HEK293 (cell line): ENCODE results near the gene KIAA0232.

Experiments
- CTCF ChIA-PET: fragments of 350-600 bp; formaldehyde crosslinking; extraction: SDS; loops from one replicate; lab custom pipeline; 2021; ENCODE audit warnings: antibody characterized with exemption; lab: Yijun Ruan, JAX
- POLR2A ChIA-PET: fragments of 300-600 bp; formaldehyde crosslinking; extraction: SDS; loops from one replicate; lab custom pipeline; 2020; ENCODE audit warnings: antibody characterized with exemption, inconsistent platforms; lab: Yijun Ruan, JAX
- H3K27ac ChIP-seq: fragments of 200-500 bp; sonication (Bioruptor generic); 2 replicates; pipeline ENCODE4 v1.5.1; 2014; ENCODE audit warnings: low read depth, low read length, control low read depth, inconsistent platforms; ENCODE audit errors: extremely low read depth
- H3K36me3 ChIP-seq, 2 experiments: fragments of 200-500 bp in 1 of 2; sonication (Bioruptor generic) in 1 of 2; 1 replicate in 1 of 2; 2 replicates in 1 of 2; pipeline ENCODE4 v1.5.1; 2014 to 2017; ENCODE audit warnings: inconsistent platforms in 2 of 2, low read length in 2 of 2; ENCODE audit not compliant: control insufficient read depth in 2 of 2, insufficient read depth in 1 of 2
- H3K4me1 ChIP-seq: fragments of 200-500 bp; sonication (Bioruptor generic); 2 replicates; pipeline ENCODE4 v1.5.1; 2014; ENCODE audit warnings: mild to moderate bottlenecking, low read length, inconsistent platforms; ENCODE audit not compliant: control insufficient read depth, insufficient read depth
- H3K4me3 ChIP-seq: 2 replicates; pipeline ENCODE4 v1.5.1; 2011; ENCODE audit warnings: low read depth, mild to moderate bottlenecking, control low read depth, low read length, moderate library complexity
- H3K9me3 ChIP-seq: fragments of 200-500 bp; sonication (Bioruptor generic); 2 replicates; pipeline ENCODE4 v1.5.1; 2014; ENCODE audit warnings: low read depth, low read length, inconsistent platforms; ENCODE audit not compliant: control insufficient read depth, insufficient read depth
- FEZF1 ChIP-seq: fragments of 450-650 bp; formaldehyde crosslinking; IDR thresholded peaks from 2 replicates; pipeline ENCODE4 v1.5.1; 2016; ENCODE audit warnings: missing biosample characterization, missing genetic modification characterization
- HOXA7 ChIP-seq: sonication (generic); formaldehyde crosslinking; IDR thresholded peaks from 2 replicates; pipeline ENCODE4 v1.8.1; 2022; ENCODE audit warnings: missing genetic modification reagents, borderline replicate concordance
- KLF1 ChIP-seq: fragments of 450-650 bp; formaldehyde crosslinking; IDR thresholded peaks from 2 replicates; pipeline ENCODE4 v1.5.1; 2016; ENCODE audit warnings: missing biosample characterization, missing genetic modification characterization
- OSR2 ChIP-seq: fragments of 450-650 bp; formaldehyde crosslinking; IDR thresholded peaks from 2 replicates; pipeline ENCODE4 v1.5.1; 2016; ENCODE audit warnings: missing biosample characterization, missing genetic modification characterization
- YY2 ChIP-seq: fragments of 450-650 bp; formaldehyde crosslinking; IDR thresholded peaks from 2 replicates; pipeline ENCODE4 v1.5.1; 2016; ENCODE audit warnings: missing biosample characterization, missing genetic modification characterization
- ZBTB1 ChIP-seq: fragments of 450-650 bp; formaldehyde crosslinking; IDR thresholded peaks from 2 replicates; pipeline ENCODE4 v1.5.1; 2016; ENCODE audit warnings: missing biosample characterization, missing genetic modification characterization
- ZBTB48 ChIP-seq: fragments of 450-650 bp; formaldehyde crosslinking; IDR thresholded peaks from 2 replicates; pipeline ENCODE4 v1.5.1; 2016; ENCODE audit warnings: missing biosample characterization, missing genetic modification characterization
- ZBTB7A ChIP-seq: fragments of 450-650 bp; formaldehyde crosslinking; IDR thresholded peaks from 2 replicates; pipeline ENCODE4 v1.5.1; 2016; ENCODE audit warnings: low read depth, missing biosample characterization, missing genetic modification characterization
- ZNF132 ChIP-seq: fragments of 450-650 bp; formaldehyde crosslinking; IDR thresholded peaks from 2 replicates; pipeline ENCODE4 v1.5.1; 2017; ENCODE audit warnings: missing biosample characterization, missing genetic modification characterization, borderline replicate concordance
- ZNF169 ChIP-seq: fragments of 450-650 bp; formaldehyde crosslinking; IDR thresholded peaks from 2 replicates; pipeline ENCODE4 v1.5.1; 2016; ENCODE audit warnings: missing biosample characterization, missing genetic modification characterization
- ZNF175 ChIP-seq: fragments of 450-650 bp; formaldehyde crosslinking; IDR thresholded peaks from 2 replicates; pipeline ENCODE4 v1.5.1; 2016; ENCODE audit warnings: missing biosample characterization, missing genetic modification characterization
- ZNF19 ChIP-seq: fragments of 450-650 bp; formaldehyde crosslinking; IDR thresholded peaks from 2 replicates; pipeline ENCODE4; 2016; ENCODE audit warnings: missing biosample characterization, missing genetic modification characterization, low read depth
- ZNF416 ChIP-seq: fragments of 450-650 bp; formaldehyde crosslinking; IDR thresholded peaks from 2 replicates; pipeline ENCODE4 v1.5.1; 2016; ENCODE audit warnings: missing biosample characterization, missing genetic modification characterization
- ZNF426 ChIP-seq: fragments of 450-650 bp; formaldehyde crosslinking; IDR thresholded peaks from 2 replicates; pipeline ENCODE4 v1.5.1; 2017; ENCODE audit warnings: missing biosample characterization, missing genetic modification characterization, mild to moderate bottlenecking, inconsistent platforms, moderate library complexity
- ZNF433 ChIP-seq: fragments of 450-650 bp; formaldehyde crosslinking; IDR thresholded peaks from 2 replicates; pipeline ENCODE4 v1.5.1; 2016; ENCODE audit warnings: missing biosample characterization, missing genetic modification characterization, low read depth
- ZNF529 ChIP-seq: fragments of 450-650 bp; formaldehyde crosslinking; IDR thresholded peaks from 2 replicates; pipeline ENCODE4 v1.5.1; 2017; ENCODE audit warnings: missing genetic modification characterization, missing biosample characterization; ENCODE audit not compliant: insufficient replicate concordance
- ZNF600 ChIP-seq: fragments of 450-650 bp; formaldehyde crosslinking; IDR thresholded peaks from 2 replicates; pipeline ENCODE4 v1.5.1; 2016; ENCODE audit warnings: missing biosample characterization, missing genetic modification characterization
- ZNF747 ChIP-seq: fragments of 450-650 bp; formaldehyde crosslinking; IDR thresholded peaks from 2 replicates; pipeline ENCODE4 v1.5.1; 2016; ENCODE audit warnings: missing biosample characterization, missing genetic modification characterization
- ZNF791 ChIP-seq: fragments of 450-650 bp; formaldehyde crosslinking; IDR thresholded peaks from 2 replicates; pipeline ENCODE4 v1.5.1; 2016; ENCODE audit warnings: missing biosample characterization, missing genetic modification characterization
- TF ChIP-seq, protein P1 (sequence below): fragments of 450-650 bp; formaldehyde crosslinking; IDR thresholded peaks from 2 replicates; pipeline ENCODE4 v1.5.1; 2016; ENCODE audit warnings: missing biosample characterization, missing genetic modification characterization
- TF ChIP-seq, protein P2 (sequence below): fragments of 450-650 bp; formaldehyde crosslinking; IDR thresholded peaks from 2 replicates; pipeline ENCODE4 v1.5.1; 2016; ENCODE audit warnings: missing biosample characterization, missing genetic modification characterization

Gene KIAA0232

DNA sequence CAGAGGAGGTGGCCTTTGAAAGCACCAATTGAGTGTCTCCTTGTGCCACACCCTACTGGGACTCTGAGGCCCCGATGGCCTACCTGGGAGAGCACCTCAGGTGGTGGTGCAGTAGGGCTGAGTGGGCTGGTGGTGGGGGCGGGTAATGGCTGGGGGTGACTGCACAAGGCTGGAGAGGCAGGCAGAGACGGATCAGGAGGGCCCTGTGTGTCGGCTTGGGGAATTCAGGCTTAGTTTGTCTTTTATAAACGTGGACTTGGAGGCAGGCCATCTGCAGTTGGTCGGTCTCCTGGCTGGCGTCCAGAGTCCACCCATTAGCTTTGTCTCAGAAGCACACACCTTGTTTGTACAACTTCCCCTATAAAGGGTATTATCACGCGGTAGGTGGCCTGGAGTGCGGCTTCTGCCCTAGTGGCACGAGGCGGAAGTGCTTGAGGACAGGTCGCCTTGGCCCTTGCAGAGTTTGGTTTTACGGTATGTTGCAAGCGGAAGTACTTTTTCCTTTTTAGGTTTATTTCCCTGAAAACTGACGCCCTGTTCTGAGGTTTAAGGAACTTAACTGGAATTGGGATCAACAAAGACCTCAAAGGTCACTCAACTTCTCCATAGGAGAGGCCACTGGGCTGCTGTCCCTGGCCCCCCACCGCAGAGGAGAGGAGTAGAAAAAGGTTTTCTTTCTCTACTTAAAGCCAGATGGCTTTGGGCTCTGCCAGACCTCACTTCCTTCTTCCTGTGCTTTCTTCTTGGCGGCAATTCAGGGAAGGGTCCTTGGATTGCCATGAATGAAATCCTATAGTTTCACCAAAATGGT, 135.1 kb downstream of the KIAA0232 start (continued):
- TF ChIP-seq HOXA7 (CRISPR knock-in tag) (no peak), ZNF416 (tag by site-specific recombination) (no peak), ZBTB48 (tag by site-specific recombination) (no peak), ZNF529 (no peak), YY2 (tag by site-specific recombination) (no peak), ZNF791 (tag by site-specific recombination) (no peak), KLF1 (tag by site-specific recombination) (peak; percentile 76), ZBTB7A (tag by site-specific recombination) (no peak), ZNF600 (tag by site-specific recombination) (peak; percentile 70), ZBTB1 (tag by site-specific recombination) (no peak), ZNF132 (no peak)
- TF ChIP-seq, protein P1, sequence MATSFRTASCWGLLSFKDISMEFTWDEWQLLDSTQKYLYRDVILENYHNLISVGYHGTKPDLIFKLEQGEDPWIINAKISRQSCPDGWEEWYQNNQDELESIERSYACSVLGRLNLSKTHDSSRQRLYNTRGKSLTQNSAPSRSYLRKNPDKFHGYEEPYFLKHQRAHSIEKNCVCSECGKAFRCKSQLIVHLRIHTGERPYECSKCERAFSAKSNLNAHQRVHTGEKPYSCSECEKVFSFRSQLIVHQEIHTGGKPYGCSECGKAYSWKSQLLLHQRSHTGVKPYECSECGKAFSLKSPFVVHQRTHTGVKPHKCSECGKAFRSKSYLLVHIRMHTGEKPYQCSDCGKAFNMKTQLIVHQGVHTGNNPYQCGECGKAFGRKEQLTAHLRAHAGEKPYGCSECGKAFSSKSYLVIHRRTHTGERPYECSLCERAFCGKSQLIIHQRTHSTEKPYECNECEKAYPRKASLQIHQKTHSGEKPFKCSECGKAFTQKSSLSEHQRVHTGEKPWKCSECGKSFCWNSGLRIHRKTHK (tag by site-specific recombination) = no peak
- TF ChIP-seq, all 188 proteins: peak for 41

DNA sequence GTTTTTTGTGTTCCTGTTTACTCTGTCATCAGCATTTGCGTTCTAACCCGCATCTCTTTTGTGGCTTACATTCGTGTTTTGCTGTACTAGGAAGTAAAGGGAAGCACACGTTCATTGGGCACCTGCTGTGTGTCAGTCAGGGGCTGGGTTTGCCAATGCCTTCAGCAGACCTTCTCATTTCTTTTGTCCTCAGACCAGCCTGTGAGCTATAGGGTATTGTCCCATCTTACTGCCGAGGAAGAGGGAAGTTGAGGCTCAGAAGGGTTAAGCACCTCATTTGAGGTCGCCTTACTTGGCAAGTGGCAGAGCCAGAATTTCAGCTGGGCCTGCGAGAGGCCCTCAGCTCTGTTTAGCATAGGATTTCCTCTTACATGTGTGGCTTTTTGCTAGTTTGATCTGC, 135.8 kb downstream of the KIAA0232 start:
- peaks cover 0 to 3% of the 10 kb centered on the region in 2 experiments; a peak in 1 of 3 replicates for H3K36me3 ChIP-seq
- H3K9me3 ChIP-seq = no peaks in the 10 kb centered on the region
- ChIA-PET POLR2A (no interaction called here), CTCF (interaction anchor here (1.0 to 1.1 kb wide), 2 partner anchors 56 to 229 kb away, joined by 3 read pairs; no protein-coding TSS in a partner anchor)
- TF ChIP-seq OSR2 (tag by site-specific recombination) = no peak
- peak; percentile 30; the same call in 1 of the 2 replicates for TF ChIP-seq FEZF1 (tag by site-specific recombination)
- H3K4me1 ChIP-seq = peaks cover 6% of the 10 kb centered on the region
- H3K27ac ChIP-seq = no peak overlapping the region
- H3K4me3 ChIP-seq = no peak overlapping the region

DNA sequence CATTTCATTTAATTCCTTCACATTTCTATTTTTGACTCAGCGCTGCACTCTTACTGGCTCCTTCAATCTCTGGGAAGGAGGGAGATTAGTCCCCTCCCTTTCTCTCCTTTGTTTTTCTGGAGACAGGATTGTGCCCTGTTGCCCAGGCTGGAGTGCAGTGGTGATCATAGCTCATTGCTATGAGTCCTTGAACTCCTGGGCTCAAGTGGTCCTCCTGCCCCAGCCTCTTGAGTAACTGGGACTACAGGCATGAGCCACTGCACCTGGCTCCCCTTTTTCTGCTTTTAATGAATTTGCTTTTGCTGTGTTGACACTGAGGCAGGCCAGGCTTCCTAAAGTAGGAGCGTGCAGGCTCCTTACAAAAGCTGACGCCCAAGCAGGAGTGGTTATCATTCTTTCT, 137.6 kb downstream of the KIAA0232 start:
- Histone ChIP-seq H3K4me1 (peaks cover 6% of the 10 kb centered on the region), H3K9me3 (no peaks in the 10 kb centered on the region), H3K36me3 (peaks cover 0 to 21% of the 10 kb centered on the region in 2 experiments; a peak in 1 of 3 replicates), H3K27ac (no peak overlapping the region), H3K4me3 (no peak overlapping the region)
- POLR2A ChIA-PET = no interaction called here
- no peak for TF ChIP-seq ZNF19
- CTCF ChIA-PET = no interaction called here

DNA sequence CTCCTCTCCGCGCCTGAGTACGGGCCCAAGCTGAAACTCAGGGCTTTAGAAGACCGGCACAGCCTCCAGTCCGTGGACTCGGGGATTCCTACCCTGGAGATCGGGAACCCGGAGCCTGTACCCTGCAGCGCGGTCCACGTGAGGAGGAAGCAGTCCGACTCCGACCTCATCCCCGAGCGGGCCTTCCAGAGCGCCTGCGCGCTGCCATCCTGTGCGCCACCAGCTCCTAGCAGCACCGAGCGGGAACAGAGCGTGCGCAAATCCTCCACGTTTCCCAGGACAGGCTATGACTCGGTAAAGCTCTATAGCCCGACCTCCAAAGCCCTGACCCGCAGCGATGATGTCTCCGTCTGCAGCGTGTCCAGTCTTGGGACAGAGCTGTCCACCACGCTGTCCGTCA, 141.0 kb downstream of the KIAA0232 start:
- Histone ChIP-seq H3K4me3 (no peak overlapping the region), H3K4me1 (peaks cover 2% of the 10 kb centered on the region; the same call in 1 of the 2 replicates), H3K36me3 (peaks cover 0 to 31% of the 10 kb centered on the region in 2 experiments; a peak in 1 of 3 replicates), H3K27ac (no peak overlapping the region), H3K9me3 (no peaks in the 10 kb centered on the region)
- POLR2A ChIA-PET = no interaction called here
- CTCF ChIA-PET = no interaction called here
- TF ChIP-seq ZNF433 (tag by site-specific recombination) (no peak), ZNF169 (tag by site-specific recombination) (no peak), ZNF175 (no peak), ZNF426 (tag by site-specific recombination) (no peak), ZNF747 (no peak)
- TF ChIP-seq, protein P2, sequence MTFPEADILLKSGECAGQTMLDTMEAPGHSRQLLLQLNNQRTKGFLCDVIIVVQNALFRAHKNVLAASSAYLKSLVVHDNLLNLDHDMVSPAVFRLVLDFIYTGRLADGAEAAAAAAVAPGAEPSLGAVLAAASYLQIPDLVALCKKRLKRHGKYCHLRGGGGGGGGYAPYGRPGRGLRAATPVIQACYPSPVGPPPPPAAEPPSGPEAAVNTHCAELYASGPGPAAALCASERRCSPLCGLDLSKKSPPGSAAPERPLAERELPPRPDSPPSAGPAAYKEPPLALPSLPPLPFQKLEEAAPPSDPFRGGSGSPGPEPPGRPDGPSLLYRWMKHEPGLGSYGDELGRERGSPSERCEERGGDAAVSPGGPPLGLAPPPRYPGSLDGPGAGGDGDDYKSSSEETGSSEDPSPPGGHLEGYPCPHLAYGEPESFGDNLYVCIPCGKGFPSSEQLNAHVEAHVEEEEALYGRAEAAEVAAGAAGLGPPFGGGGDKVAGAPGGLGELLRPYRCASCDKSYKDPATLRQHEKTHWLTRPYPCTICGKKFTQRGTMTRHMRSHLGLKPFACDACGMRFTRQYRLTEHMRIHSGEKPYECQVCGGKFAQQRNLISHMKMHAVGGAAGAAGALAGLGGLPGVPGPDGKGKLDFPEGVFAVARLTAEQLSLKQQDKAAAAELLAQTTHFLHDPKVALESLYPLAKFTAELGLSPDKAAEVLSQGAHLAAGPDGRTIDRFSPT (tag by site-specific recombination) = no peak
